GM18505 (cell line): Measurements from ENCODE around the gene ELMO1.

Experiments used
- ATAC-seq: cut with Tn5 transposase; IDR thresholded peaks from one replicate; pipeline ENCODE4 v1.9.1; 2021; ENCODE audit not compliant: unreplicated experiment
- POLR2A ChIP-seq: IDR thresholded peaks from 4 replicates; pipeline ENCODE4 v1.6.1; 2011; ENCODE audit warnings: borderline replicate concordance; ENCODE audit not compliant: insufficient read depth, insufficient read length; ENCODE audit errors: extremely low read depth

Gene ELMO1

DNA sequence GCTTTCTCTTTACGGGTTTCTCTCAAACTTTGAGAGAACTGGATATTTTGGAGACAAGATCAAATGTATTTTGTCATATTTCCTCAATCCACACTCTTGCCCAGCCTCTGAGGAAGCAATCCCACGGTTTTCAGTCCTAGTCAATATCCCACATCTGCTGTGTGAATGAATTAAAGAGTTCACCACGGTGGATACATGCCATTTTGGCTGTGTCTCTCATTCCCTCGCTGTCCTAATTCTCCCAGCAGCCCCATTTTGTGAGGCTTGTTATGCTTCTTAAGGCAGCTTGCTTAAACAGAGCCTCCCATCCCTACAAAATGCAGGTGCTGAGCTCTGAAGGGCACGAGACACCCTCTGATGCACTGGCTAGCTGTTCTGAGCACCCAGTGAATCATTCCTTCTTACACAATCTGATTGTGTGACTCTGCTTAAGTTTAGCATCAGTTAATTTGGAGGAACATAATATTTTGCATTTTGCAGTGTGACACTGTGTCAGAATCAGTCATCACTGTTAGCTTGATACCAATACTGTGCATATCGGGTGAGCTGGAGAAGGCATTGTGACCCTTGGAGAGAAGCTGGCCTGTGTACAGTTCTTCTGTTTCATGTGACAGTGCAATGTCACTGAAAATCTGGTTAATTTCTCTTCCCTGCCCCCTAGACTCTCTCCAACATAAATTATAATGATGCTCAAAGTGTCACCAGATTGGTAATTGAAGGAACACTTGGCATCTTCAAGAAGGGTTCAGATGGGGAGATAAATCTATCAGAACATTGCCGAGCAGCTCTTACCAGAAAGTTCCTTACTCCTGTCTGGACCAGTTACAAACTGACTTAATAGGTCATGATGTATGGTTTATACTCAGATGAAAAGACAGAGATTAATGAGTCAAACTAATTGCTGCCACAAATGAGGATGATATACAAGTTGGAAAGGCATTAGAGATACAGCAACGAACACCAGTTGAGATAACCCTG, 620.6 kb downstream of the ELMO1 start:
- no peak for ATAC-seq
- no peak for TF ChIP-seq POLR2A

- ATAC-seq = no peak
- no peak for TF ChIP-seq POLR2A
These were observed 623.2 kb downstream of the ELMO1 start for GRCh38 chr7:36825501-36825900.

- TF ChIP-seq POLR2A = no peak
- ATAC-seq = no peak
These were observed 625.3 kb downstream of the ELMO1 start for GRCh38 chr7:36823353-36823752.

GRCh38 chr7:36821617-36822016, 627.0 kb downstream of the ELMO1 start:
- ATAC-seq = no peak
- TF ChIP-seq POLR2A = no peak

- no peak for ATAC-seq
- TF ChIP-seq POLR2A = no peak
These were observed 628.0 kb downstream of the ELMO1 start for GRCh38 chr7:36820527-36821170.

DNA sequence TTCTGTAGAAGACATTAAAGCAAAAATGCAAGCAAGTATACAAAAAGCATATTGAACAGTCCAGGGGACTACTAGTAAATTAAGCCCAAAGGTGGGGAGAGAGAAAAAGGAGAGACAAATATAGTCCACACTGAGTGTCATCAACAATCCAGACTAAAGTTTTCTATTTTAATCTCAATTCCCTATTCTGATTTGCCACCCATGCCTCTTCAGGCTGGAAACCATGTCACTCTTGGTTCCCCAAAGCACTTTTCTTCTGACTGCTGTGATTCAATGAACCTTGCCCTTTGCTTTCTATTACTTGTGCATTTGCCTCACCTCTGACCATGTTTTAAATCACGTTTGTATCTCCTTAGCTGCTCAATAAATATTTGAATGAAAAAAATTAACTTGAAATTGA, 629.0 kb downstream of the ELMO1 start:
- TF ChIP-seq POLR2A = no peak
- no peak for ATAC-seq

- ATAC-seq = no peak
- no peak for TF ChIP-seq POLR2A
These were observed 634.4 kb downstream of the ELMO1 start for GRCh38 chr7:36814311-36814710.

DNA sequence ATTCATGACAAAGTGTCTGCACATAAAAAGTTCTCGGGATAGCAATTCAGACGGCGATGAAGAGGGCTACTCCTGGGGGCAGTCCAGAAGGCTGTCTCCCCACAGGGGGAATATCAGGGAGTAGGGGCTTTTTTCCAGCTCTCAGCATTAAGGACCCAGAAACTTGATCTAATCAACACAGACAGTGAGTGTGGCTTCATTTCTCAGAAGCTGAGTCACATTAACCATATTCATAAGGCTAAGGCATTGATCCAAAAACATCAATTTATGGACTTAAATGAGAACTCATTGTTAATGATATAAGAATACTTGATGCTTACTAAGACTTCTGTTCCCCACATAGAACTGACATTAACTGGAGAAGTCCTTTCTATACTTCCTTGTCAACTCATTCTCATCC, 636.9 kb downstream of the ELMO1 start:
- ATAC-seq = no peak
- no peak for TF ChIP-seq POLR2A

GRCh38 chr7:36810489-36810888, 638.2 kb downstream of the ELMO1 start:
- no peak for TF ChIP-seq POLR2A
- no peak for ATAC-seq

- no peak for TF ChIP-seq POLR2A
- ATAC-seq = no peak
These were observed 638.6 kb downstream of the ELMO1 start for GRCh38 chr7:36810032-36810431.

- ATAC-seq = no peak
- TF ChIP-seq POLR2A = no peak
These were observed 639.2 kb downstream of the ELMO1 start for GRCh38 chr7:36809510-36809909.

GRCh38 chr7:36809086-36809485, 639.6 kb downstream of the ELMO1 start:
- no peak for TF ChIP-seq POLR2A

DNA sequence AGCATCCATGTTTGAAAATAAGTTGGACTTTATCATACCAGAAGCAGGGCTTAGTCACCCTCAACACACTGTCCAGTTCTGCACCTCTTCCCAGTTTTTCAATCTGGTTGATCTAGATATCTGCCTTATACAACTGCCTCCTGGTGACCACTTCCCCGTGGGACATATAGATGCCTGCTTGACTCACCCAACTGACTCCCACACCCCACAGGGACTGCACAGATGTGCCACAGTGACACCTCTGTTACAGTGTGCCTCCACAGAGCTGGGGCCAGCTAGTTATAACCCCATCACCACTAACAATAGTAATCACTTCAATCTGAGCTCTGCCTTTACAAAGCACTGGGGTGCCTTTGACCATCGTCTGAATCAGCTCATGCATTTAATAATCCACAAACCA, 641.8 kb downstream of the ELMO1 start:
- no peak for TF ChIP-seq POLR2A

More at GRCh38 chr7:36809086-36809485, 639.6 kb downstream of the ELMO1 start:
- ATAC-seq = no peak

More for the DNA sequence above, 641.8 kb downstream of the ELMO1 start:
- ATAC-seq = no peak
